ENCODE data around the gene FAM83D.

Gene FAM83D

GRCh38 chr20:38999965-39000910 is 74.0 kb downstream of the FAM83D start:
- H3K9me2 ChIP-seq (replicated peaks; ENCODE audit: control insufficient read depth, low read length): no peaks in the 10 kb centered on the region
- H3F3A ChIP-seq (ENCODE audit: control insufficient read depth, insufficient read depth): no peaks in the 10 kb centered on the region
- no peak overlapping the region for H3K27ac ChIP-seq (ENCODE audit: low read depth, low read length)
- no peaks in the 10 kb centered on the region for H3K79me2 ChIP-seq (ENCODE audit: control insufficient read depth, low read length)
- no peak overlapping the region for H3K4me2 ChIP-seq (ENCODE audit: low read length)
- peaks cover 61% of the 10 kb centered on the region for H3K36me3 ChIP-seq (ENCODE audit: control insufficient read depth, low read length)
- TF ChIP-seq CTCF (IDR thresholded peaks at IDR 0.05; ENCODE audit: low read depth, low read length, poor library complexity, severe bottlenecking): no peak
- no peak for TF ChIP-seq EZH2phosphoT487 (IDR thresholded peaks at IDR 0.05; ENCODE audit: borderline replicate concordance, low read length)
- no peaks in the 10 kb centered on the region; the same call in 1 of the 2 replicates for H4K20me1 ChIP-seq (ENCODE audit: control insufficient read depth, insufficient read depth, low read depth, low read length)
- H3K4me1 ChIP-seq (ENCODE audit: control insufficient read depth, low read length): peaks cover 3% of the 10 kb centered on the region; the same call in 1 of the 2 replicates
- no peaks in the 10 kb centered on the region for H3K9me3 ChIP-seq (ENCODE audit: control insufficient read depth, insufficient read depth, low read length)
- no peaks in the 10 kb centered on the region for H3K27me3 ChIP-seq (ENCODE audit: control insufficient read depth, low read length)
- H3K4me3 ChIP-seq (ENCODE audit: low read length): no peak overlapping the region
